GM12865 (cell line): Measurements from ENCODE around the gene RFC5.
"Not testable (repeated sequence)": the region's sequence is repeated elsewhere in the genome, so short reads cannot be mapped to it uniquely, and the experiment has no call there.

ENCODE experiments used
- DNase-seq: peaks from one replicate; pipeline ENCODE4 v3.0.0; 2010; ENCODE audit warnings: low read depth
- H3K4me3 ChIP-seq: 2 replicates; pipeline ENCODE4 v1.5.1; 2011; ENCODE audit warnings: mild to moderate bottlenecking, low read depth, low read length, control low read depth
- CTCF ChIP-seq: IDR thresholded peaks from 2 replicates; pipeline ENCODE4 v1.5.1; 2011; ENCODE audit warnings: low read length, control low read depth, low read depth, inconsistent platforms; ENCODE audit not compliant: insufficient read depth; ENCODE audit errors: missing control alignments

The RFC5 gene

GRCh38 chr12:118013283-118013682, 3.2 kb upstream of the RFC5 start:
- H3K4me3 ChIP-seq, result no peak overlapping the region
- TF ChIP-seq CTCF, result no peak
- DNase-seq, result no peak

DNA sequence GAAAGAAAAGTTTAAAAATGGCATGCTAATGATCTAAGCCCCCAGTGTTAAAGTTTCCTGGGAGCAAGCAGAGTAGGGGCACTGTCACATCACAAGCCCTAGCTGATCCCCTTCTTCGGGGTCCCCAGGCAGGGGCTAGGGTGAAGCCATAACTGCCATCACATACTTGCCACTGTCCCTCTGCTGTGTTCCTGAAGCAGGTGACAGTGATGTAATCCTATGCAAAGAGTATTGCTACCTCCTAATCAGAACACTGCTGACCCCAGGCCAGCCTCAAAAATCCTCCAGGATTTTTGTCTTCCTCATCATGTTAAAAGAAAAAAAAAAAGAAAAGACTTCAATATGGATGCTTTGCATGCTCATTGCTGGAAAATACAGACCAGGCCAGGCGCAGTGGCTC, 1.2 kb upstream of the RFC5 start:
- DNase-seq, result no peak
- no peak for TF ChIP-seq CTCF
- H3K4me3 ChIP-seq, result no peak overlapping the region

GRCh38 chr12:118015944-118016343, 559 bp upstream of the RFC5 start:
- no peak for TF ChIP-seq CTCF
- DNase-seq, result no peak
- H3K4me3 ChIP-seq, result no peak overlapping the region

DNA sequence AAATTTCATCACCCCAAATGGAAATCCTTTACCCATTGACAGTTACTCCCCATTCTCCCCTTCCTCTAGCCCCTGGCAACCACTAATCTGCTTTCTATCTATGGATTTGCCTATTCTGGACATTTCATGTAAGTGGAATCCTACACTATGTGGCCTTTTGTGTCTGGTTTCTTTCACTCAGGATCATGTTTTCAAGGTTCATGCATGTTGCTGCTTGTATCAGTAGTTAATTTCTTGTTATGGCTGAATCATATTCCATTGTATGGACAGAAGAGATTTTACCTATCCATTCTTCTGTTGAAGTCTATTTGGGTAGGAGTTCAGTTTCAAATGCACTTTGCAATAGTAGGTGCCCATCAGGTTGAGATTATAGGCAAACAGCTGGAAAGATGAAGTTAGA, 1.4 kb downstream of the RFC5 start:
- no peak for TF ChIP-seq CTCF
- DNase-seq, result no peak
- H3K4me3 ChIP-seq, result peak overlapping the region; percentile 71

DNA sequence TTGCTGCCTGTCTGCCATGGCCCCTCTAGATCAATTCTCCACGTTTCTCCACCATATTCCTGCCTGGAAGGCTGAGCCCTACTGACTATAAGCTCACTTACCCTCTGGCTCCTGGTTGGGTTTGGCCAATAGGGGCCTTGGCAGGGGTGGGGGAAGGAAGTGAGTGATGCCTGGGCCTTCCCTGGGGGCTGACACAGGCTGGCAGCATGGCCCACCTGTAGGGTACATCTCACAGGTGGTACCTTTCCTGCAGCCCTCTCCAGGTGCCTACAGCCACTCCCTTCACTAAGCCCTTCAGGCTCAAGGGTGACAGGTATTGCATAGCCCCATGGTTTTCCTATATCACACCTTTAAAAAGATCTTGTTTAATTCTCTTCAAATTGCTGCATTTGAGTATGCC, 3.5 kb downstream of the RFC5 start:
- TF ChIP-seq CTCF, result no peak
- DNase-seq, result no peak
- no peak overlapping the region for H3K4me3 ChIP-seq

DNA sequence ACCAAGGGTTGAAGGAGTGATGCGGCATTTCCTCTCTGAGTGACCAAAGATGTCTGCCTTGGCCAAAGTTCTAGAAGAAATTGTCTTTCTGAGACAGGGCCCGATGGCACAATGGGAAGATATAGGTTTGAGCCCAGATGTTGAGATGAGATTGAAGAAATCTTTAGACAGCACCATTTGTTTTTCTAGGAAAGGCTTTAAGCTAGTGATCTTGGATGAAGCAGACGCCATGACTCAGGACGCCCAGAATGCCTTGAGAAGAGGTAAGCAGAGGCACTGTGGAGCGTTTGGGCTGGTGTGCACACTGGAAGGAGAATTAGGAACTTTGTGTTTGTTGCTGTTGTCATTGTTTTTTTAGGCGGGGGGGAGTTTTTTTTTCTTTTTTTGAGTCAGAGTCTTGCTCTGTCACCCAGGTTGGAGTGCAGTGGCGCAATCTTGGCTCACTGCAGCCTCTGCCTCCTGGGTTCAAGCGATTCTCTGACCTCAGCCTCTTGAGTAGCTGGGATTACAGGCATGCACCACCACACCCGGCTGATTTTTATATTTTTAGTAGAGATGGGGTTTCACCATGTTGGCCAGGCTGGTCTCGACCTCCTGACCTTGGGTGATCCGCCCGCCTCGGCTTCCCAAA, 5.7 kb downstream of the RFC5 start:
- not testable (repeated sequence) for H3K4me3 ChIP-seq, DNase-seq

DNA sequence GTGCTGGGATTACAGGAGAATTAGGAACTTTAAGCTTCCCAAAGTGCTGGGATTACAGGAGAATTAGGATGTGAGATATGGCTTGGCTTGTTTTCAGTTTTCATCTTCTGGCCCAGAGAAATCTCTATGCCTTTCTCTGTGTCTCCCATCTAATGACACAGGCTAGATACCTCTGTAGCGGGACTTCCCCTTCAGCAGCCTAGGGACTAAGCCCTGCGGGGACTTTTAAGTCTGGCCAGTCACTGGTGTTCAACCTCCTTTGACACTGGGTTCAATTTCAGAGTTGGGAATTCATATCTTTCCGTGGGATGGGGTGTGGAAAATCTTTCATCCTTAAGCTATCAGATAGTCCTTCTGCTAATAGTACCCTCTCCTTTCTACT, 6.2 kb downstream of the RFC5 start:
- DNase-seq, result no peak
- no peak overlapping the region for H3K4me3 ChIP-seq
- no peak for TF ChIP-seq CTCF
